ENCODE data around the gene SSBP3. TPM values are rescaled to one million over a fixed set of nuclear protein-coding genes. Genes with fewer than 3 reads are reported as not detected.

SSBP3 gene
- total RNA-seq, 1 experiment from 2014 or later = 37.5 TPM

- TF ChIP-seq, protein P1, sequence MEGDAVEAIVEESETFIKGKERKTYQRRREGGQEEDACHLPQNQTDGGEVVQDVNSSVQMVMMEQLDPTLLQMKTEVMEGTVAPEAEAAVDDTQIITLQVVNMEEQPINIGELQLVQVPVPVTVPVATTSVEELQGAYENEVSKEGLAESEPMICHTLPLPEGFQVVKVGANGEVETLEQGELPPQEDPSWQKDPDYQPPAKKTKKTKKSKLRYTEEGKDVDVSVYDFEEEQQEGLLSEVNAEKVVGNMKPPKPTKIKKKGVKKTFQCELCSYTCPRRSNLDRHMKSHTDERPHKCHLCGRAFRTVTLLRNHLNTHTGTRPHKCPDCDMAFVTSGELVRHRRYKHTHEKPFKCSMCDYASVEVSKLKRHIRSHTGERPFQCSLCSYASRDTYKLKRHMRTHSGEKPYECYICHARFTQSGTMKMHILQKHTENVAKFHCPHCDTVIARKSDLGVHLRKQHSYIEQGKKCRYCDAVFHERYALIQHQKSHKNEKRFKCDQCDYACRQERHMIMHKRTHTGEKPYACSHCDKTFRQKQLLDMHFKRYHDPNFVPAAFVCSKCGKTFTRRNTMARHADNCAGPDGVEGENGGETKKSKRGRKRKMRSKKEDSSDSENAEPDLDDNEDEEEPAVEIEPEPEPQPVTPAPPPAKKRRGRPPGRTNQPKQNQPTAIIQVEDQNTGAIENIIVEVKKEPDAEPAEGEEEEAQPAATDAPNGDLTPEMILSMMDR (IDR thresholded peaks at IDR 0.05 in 2 of 3, conservative IDR thresholded peaks at IDR 0.05 in 1 of 3; ENCODE audit: borderline replicate concordance in 1 of 3, insufficient read depth in 1 of 3, low read depth in 2 of 3, low read length in 2 of 3) = no peak
- TF ChIP-seq POLR2A (IDR thresholded peaks at IDR 0.05; ENCODE audit: borderline replicate concordance, extremely low read depth, insufficient read depth, insufficient read length) (no peak), ZBTB33 (IDR thresholded peaks at IDR 0.05; ENCODE audit: extremely low read depth, insufficient replicate concordance, low read length) (no peak), JUND (IDR thresholded peaks at IDR 0.05) (no peak), EZH2phosphoT487 (IDR thresholded peaks at IDR 0.05; ENCODE audit: borderline replicate concordance) (no peak), RAD21 (IDR thresholded peaks at IDR 0.05; ENCODE audit: low read depth) (no peak)
- TF ChIP-seq, protein P2, sequence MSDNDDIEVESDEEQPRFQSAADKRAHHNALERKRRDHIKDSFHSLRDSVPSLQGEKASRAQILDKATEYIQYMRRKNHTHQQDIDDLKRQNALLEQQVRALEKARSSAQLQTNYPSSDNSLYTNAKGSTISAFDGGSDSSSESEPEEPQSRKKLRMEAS (IDR thresholded peaks at IDR 0.05) = no peak
Observed at GRCh38 chr1:54331091-54331772, 75.0 kb downstream of the SSBP3 start (continued).

- no peaks in the 10 kb centered on the region for H3K9me2 ChIP-seq (ENCODE audit: insufficient read depth)
- intact Hi-C loops (cut with micrococcal nuclease) = no loop called here
- H4K20me1 ChIP-seq (ENCODE audit: insufficient read depth) = no peaks in the 10 kb centered on the region
- no peak overlapping the region for H3K4me3 ChIP-seq (replicated peaks in 1 of 2; ENCODE audit: low read depth in 1 of 2, low read length in 2 of 2)
- ATAC-seq = no peak
- POLR2A ChIA-PET = no interaction called here
- no peaks in the 10 kb centered on the region for H3K36me3 ChIP-seq (ENCODE audit: control insufficient read depth in 1 of 2, insufficient read depth in 2 of 2, low read length in 2 of 2)
- no peaks in the 10 kb centered on the region for H3K4me1 ChIP-seq (ENCODE audit: control insufficient read depth in 1 of 2, insufficient read depth in 2 of 2, low read length in 2 of 2)
- no peaks in the 10 kb centered on the region for H3K9me3 ChIP-seq (ENCODE audit: control insufficient read depth in 1 of 2, insufficient read depth in 1 of 2, low read depth in 1 of 2, low read length in 2 of 2)
- RAD21 ChIA-PET (ENCODE audit: low non-redundant PET in 1 of 2, low total read pairs in 2 of 2, uncharacterized antibody in 2 of 2, unreplicated experiment in 2 of 2) = no interaction called here
- H3K27ac ChIP-seq (ENCODE audit: low read depth, low read length) = no peak overlapping the region
- no peak for TF ChIP-seq POLR2AphosphoS5 (IDR thresholded peaks at IDR 0.05; ENCODE audit: low read depth, low read length)
- no peak for TF ChIP-seq TCF7L2 (IDR thresholded peaks at IDR 0.05; ENCODE audit: borderline replicate concordance, extremely low read depth, insufficient read depth, insufficient read length)
- TF ChIP-seq, protein P1 (IDR thresholded peaks at IDR 0.05 in 2 of 3, conservative IDR thresholded peaks at IDR 0.05 in 1 of 3; ENCODE audit: borderline replicate concordance in 1 of 3, insufficient read depth in 1 of 3, low read depth in 2 of 3, low read length in 2 of 3) = no peak
- TF ChIP-seq ZFX (IDR thresholded peaks at IDR 0.05) = no peak
- no peak for TF ChIP-seq ELF1 (IDR thresholded peaks at IDR 0.05; ENCODE audit: borderline replicate concordance, low read depth)
- no peak for TF ChIP-seq SRF (IDR thresholded peaks at IDR 0.05; ENCODE audit: low read depth)
- TF ChIP-seq EZH2phosphoT487 (IDR thresholded peaks at IDR 0.05; ENCODE audit: borderline replicate concordance) = no peak
- TF ChIP-seq, protein P3, sequence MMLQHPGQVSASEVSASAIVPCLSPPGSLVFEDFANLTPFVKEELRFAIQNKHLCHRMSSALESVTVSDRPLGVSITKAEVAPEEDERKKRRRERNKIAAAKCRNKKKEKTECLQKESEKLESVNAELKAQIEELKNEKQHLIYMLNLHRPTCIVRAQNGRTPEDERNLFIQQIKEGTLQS (IDR thresholded peaks at IDR 0.05) = no peak
- no peak for DNase-seq (ENCODE audit: low read depth, low spot score)
- H3K79me2 ChIP-seq (ENCODE audit: insufficient read depth, low read length) = 0 out of 2 replicates have a peak, but pooled peaks cover 2% of the 10 kb centered on the region
- no peak overlapping the region for H2AFZ ChIP-seq (ENCODE audit: low read depth, low read length, poor library complexity, severe bottlenecking)
- H3K9ac ChIP-seq (ENCODE audit: low read length) = no peak overlapping the region
- H3K27me3 ChIP-seq (ENCODE audit: insufficient read depth, low read length) = no peaks in the 10 kb centered on the region
- CTCF ChIA-PET = no interaction called here
- H3K4me2 ChIP-seq (ENCODE audit: low read length) = no peak overlapping the region
- no TSS peak for BruUV-seq (replicated peaks)
Observed at GRCh38 chr1:54329312-54330003, 76.7 kb downstream of the SSBP3 start.
